Measurements from ENCODE around the gene LTBP3.
"Not testable (repeated sequence)": the region's sequence is repeated elsewhere in the genome, so short reads cannot be mapped to it uniquely, and the experiment has no call there.

Gene LTBP3

GRCh38 chr11:65571420-65571819 lies 13.3 kb upstream of the LTBP3 start:
- no peak for DNase-seq

GRCh38 chr11:65569973-65570918 lies 12.1 kb upstream of the LTBP3 start, which contains the start of gene ZNRD2:
Gene ZNRD2, plus strand, starts transcription at chr11:65570477. Its CDS starts 15 bp downstream, at chr11:65570492.
- DNase-seq = peak; percentile 97 to 100 (median 99)

- no peak for DNase-seq
These were observed 11.2 kb upstream of the LTBP3 start for GRCh38 chr11:65569164-65569972.

- no peak for DNase-seq
These were observed 7.7 kb upstream of the LTBP3 start for GRCh38 chr11:65565624-65566453.

GRCh38 chr11:65564879-65565559 lies 6.9 kb upstream of the LTBP3 start:
- not testable (repeated sequence) for DNase-seq

- peak in 3 of 4 experiments; percentile 35 to 59 (median 52) for DNase-seq
These were observed 5.4 kb upstream of the LTBP3 start for GRCh38 chr11:65563601-65564000.

GRCh38 chr11:65562788-65563187 lies 4.6 kb upstream of the LTBP3 start:
- DNase-seq = no peak

- no peak for DNase-seq
These were observed 3.9 kb upstream of the LTBP3 start for GRCh38 chr11:65562020-65562419.

GRCh38 chr11:65560555-65561418 lies 2.6 kb upstream of the LTBP3 start:
- DNase-seq = no peak

- no peak for DNase-seq
These were observed 1.9 kb upstream of the LTBP3 start for GRCh38 chr11:65559951-65560537.

GRCh38 chr11:65559535-65559934 lies 1.4 kb upstream of the LTBP3 start:
- no peak for DNase-seq

GRCh38 chr11:65558930-65559509 lies 861 bp upstream of the LTBP3 start:
- DNase-seq = no peak

GRCh38 chr11:65557280-65558001 lies 718 bp downstream of the LTBP3 start:
- DNase-seq = no peak

GRCh38 chr11:65556470-65557279 lies 1.5 kb downstream of the LTBP3 start:
- no peak for DNase-seq

- DNase-seq = peak; percentile 43 to 73 (median 60)
These were observed 2.4 kb downstream of the LTBP3 start for GRCh38 chr11:65555693-65556231.

- no peak for DNase-seq
These were observed 3.2 kb downstream of the LTBP3 start for GRCh38 chr11:65554842-65555430.

- no peak for DNase-seq
These were observed 3.9 kb downstream of the LTBP3 start for GRCh38 chr11:65554057-65554818.
